Measurements from ENCODE around the gene PRKACB.

Gene PRKACB

GRCh38 chr1:84107955-84108354 lies 36.1 kb upstream of the PRKACB start:
- Histone ChIP-seq H3K27me3 (no peaks in the 10 kb centered on the region), H3K9me3 (no peaks in the 10 kb centered on the region), H3K4me3 (no peak overlapping the region), H3K36me3 (no peaks in the 10 kb centered on the region), H3K27ac (no peak overlapping the region), H3K4me1 (peaks cover 0 to 14% (median 6%) of the 10 kb centered on the region in 4 donors)
- no peak for DNase-seq
- TF ChIP-seq CTCF (IDR thresholded peaks at IDR 0.05) = no peak
- intact Hi-C loops (cut with DNase I; ENCODE audit: low total_unique reads) = no loop called here

GRCh38 chr1:84108900-84109578 lies 35.0 kb upstream of the PRKACB start:
- Histone ChIP-seq H3K9me3 (no peaks in the 10 kb centered on the region), H3K27me3 (no peaks in the 10 kb centered on the region), H3K27ac (no peak overlapping the region), H3K4me3 (no peak overlapping the region), H3K36me3 (no peaks in the 10 kb centered on the region), H3K4me1 (peaks cover 0 to 6% (median 0%) of the 10 kb centered on the region in 4 donors)
- no peak for TF ChIP-seq CTCF (IDR thresholded peaks at IDR 0.05)
- DNase-seq = no peak
- intact Hi-C loops (cut with DNase I; ENCODE audit: low total_unique reads) = no loop called here

- Histone ChIP-seq H3K4me3 (no peak overlapping the region), H3K27me3 (no peaks in the 10 kb centered on the region), H3K4me1 (peaks cover 0 to 6% (median 0%) of the 10 kb centered on the region in 4 donors), H3K27ac (no peak overlapping the region), H3K36me3 (no peaks in the 10 kb centered on the region), H3K9me3 (no peaks in the 10 kb centered on the region)
- TF ChIP-seq CTCF (IDR thresholded peaks at IDR 0.05) = no peak
- no peak for DNase-seq
- intact Hi-C loops (cut with DNase I; ENCODE audit: low total_unique reads) = no loop called here
Measured at GRCh38 chr1:84110629-84111028, 33.4 kb upstream of the PRKACB start.

- H3K27ac ChIP-seq = no peak overlapping the region
- H3K4me1 ChIP-seq = peaks cover 0 to 6% (median 0%) of the 10 kb centered on the region in 4 donors
- TF ChIP-seq CTCF (IDR thresholded peaks at IDR 0.05) = no peak
- DNase-seq = no peak
- no peaks in the 10 kb centered on the region for H3K36me3 ChIP-seq
- no peak overlapping the region for H3K4me3 ChIP-seq
- H3K9me3 ChIP-seq = no peaks in the 10 kb centered on the region
- no peaks in the 10 kb centered on the region for H3K27me3 ChIP-seq
- intact Hi-C loops (cut with DNase I; ENCODE audit: low total_unique reads) = no loop called here
Measured at GRCh38 chr1:84116558-84116957, 27.5 kb upstream of the PRKACB start.

- Histone ChIP-seq H3K36me3 (no peaks in the 10 kb centered on the region), H3K9me3 (no peaks in the 10 kb centered on the region), H3K27ac (no peak overlapping the region), H3K27me3 (no peaks in the 10 kb centered on the region), H3K4me1 (peaks cover 0 to 8% (median 0%) of the 10 kb centered on the region in 4 donors), H3K4me3 (no peak overlapping the region)
- no peak for TF ChIP-seq CTCF (IDR thresholded peaks at IDR 0.05)
- no peak for DNase-seq
- intact Hi-C loops (cut with DNase I; ENCODE audit: low total_unique reads) = no loop called here
Measured at GRCh38 chr1:84117868-84118267, 26.2 kb upstream of the PRKACB start.
